Ovary (tissue), 3 donors: ENCODE data around the gene RPS6KB2.

Experiments used
- CTCF ChIP-seq, 3 donors: fragments of 450-650 bp in 2 of 3; fragments of 200-600 bp in 1 of 3; IDR thresholded peaks; one replicate each; pipeline versions ENCODE4 v1.5.1 to v1.8.0; 2016 to 2022; ENCODE audit warnings: antibody characterized with exemption in 3 of 3, mild to moderate bottlenecking in 1 of 3
- POLR2A ChIP-seq: fragments of 450-650 bp; IDR thresholded peaks from one replicate; pipeline ENCODE4 v1.6.1; 2017; ENCODE audit warnings: antibody characterized with exemption, mild to moderate bottlenecking, moderate library complexity
- donor health status: DM: no; HTN: no; CAD: no.

GRCh38 chr11:67429722-67430121 is 1.4 kb downstream of the RPS6KB2 start:
- TF ChIP-seq POLR2A (no peak), CTCF (IDR thresholded peaks at IDR 0.05) (no peak)
